ENCODE results near the gene HBS1L. TPM values are rescaled to one million over a fixed set of nuclear protein-coding genes. Genes with fewer than 3 reads are reported as not detected.

Gene HBS1L
- total RNA-seq, 1 experiment from 2014 or later = 81.2 TPM

DNA sequence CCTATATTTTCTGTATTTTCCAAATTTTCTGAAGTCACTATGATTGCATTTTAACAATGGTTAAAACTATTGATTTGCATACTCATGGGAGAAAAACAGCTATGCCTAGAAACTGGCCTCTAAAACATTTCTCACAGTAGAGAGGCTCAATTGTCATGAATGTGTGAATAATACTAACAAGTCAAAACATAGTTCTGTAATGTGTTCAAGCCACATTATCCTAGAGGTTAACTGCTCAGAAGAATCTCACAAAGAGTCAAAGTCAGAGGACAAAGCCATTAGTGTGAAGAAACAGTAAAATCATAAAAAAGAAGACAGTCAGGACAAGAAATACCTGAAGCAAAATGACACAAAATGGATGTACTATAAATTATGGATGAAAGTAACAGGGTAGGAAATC, 92.2 kb downstream of the HBS1L start:
- intact Hi-C loops (cut with micrococcal nuclease; ENCODE audit: unreplicated experiment) = no loop called here
- Mint-ChIP-seq H3K36me3 (ENCODE audit: insufficient read depth, unreplicated experiment) (peaks cover 11% of the 10 kb centered on the region), H3K9me3 (ENCODE audit: unreplicated experiment) (no peaks in the 10 kb centered on the region)

DNA sequence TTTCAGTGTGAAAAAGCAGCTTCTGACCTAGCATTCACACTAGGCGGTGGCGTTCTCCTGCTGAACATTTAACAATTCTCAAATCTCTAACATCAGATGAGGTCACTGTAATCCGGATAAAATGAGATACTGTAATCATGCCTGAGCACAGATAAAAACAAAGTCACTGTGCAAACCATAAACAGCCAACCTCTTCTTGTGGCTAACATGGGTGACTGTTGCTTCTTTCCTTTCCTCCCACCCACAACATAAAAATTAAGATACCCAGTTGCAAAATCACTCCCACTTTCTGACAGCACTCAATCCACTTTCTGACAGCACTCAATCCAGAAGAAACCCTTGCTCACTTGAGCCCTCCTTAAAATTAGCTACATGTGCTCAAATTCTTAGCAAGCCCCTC, 93.3 kb downstream of the HBS1L start:
- Mint-ChIP-seq H3K4me1 (ENCODE audit: low read depth, unreplicated experiment) (no peaks in the 10 kb centered on the region), H3K36me3 (ENCODE audit: insufficient read depth, unreplicated experiment) (peaks cover 11% of the 10 kb centered on the region), H3K4me3 (ENCODE audit: unreplicated experiment) (no peak overlapping the region), H3K9me3 (ENCODE audit: unreplicated experiment) (no peaks in the 10 kb centered on the region), H3K27me3 (ENCODE audit: insufficient read depth, unreplicated experiment) (no peaks in the 10 kb centered on the region), H3K27ac (ENCODE audit: unreplicated experiment) (no peak overlapping the region)
- intact Hi-C loops (cut with micrococcal nuclease; ENCODE audit: unreplicated experiment) = no loop called here
- Histone ChIP-seq H3K36me3 (ENCODE audit: control insufficient read depth, insufficient read depth, low read length) (no peaks in the 10 kb centered on the region), H3K27me3 (replicated peaks; ENCODE audit: control insufficient read depth, insufficient read depth, low read length) (no peaks in the 10 kb centered on the region), H3K4me3 (ENCODE audit: low read depth, low read length) (no peak overlapping the region), H3K4me1 (no peaks in the 10 kb centered on the region), H3K9me3 (no peaks in the 10 kb centered on the region)
- ChIA-PET POLR2A (no interaction called here), CTCF (no interaction called here)
- DNase-seq = no peak
- TF ChIP-seq, protein P1, sequence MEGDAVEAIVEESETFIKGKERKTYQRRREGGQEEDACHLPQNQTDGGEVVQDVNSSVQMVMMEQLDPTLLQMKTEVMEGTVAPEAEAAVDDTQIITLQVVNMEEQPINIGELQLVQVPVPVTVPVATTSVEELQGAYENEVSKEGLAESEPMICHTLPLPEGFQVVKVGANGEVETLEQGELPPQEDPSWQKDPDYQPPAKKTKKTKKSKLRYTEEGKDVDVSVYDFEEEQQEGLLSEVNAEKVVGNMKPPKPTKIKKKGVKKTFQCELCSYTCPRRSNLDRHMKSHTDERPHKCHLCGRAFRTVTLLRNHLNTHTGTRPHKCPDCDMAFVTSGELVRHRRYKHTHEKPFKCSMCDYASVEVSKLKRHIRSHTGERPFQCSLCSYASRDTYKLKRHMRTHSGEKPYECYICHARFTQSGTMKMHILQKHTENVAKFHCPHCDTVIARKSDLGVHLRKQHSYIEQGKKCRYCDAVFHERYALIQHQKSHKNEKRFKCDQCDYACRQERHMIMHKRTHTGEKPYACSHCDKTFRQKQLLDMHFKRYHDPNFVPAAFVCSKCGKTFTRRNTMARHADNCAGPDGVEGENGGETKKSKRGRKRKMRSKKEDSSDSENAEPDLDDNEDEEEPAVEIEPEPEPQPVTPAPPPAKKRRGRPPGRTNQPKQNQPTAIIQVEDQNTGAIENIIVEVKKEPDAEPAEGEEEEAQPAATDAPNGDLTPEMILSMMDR (IDR thresholded peaks at IDR 0.05; ENCODE audit: insufficient read depth in 1 of 2, low read depth in 1 of 2, low read length in 1 of 2, severe bottlenecking in 1 of 2, unreplicated experiment in 1 of 2) = no peak
- BruUV-seq (replicated peaks) = no TSS peak

More for the DNA sequence above, 92.2 kb downstream of the HBS1L start:
- Histone ChIP-seq H3K36me3 (ENCODE audit: control insufficient read depth, insufficient read depth, low read length) (no peaks in the 10 kb centered on the region), H3K4me3 (ENCODE audit: low read depth, low read length) (no peak overlapping the region), H3K4me1 (no peaks in the 10 kb centered on the region), H3K9me3 (no peaks in the 10 kb centered on the region), H3K27me3 (replicated peaks; ENCODE audit: control insufficient read depth, insufficient read depth, low read length) (no peaks in the 10 kb centered on the region)
- no TSS peak for BruUV-seq (replicated peaks)
- ChIA-PET CTCF (no interaction called here), POLR2A (no interaction called here)
- Mint-ChIP-seq H3K27ac (ENCODE audit: unreplicated experiment) (no peak overlapping the region), H3K27me3 (ENCODE audit: insufficient read depth, unreplicated experiment) (no peaks in the 10 kb centered on the region), H3K4me1 (ENCODE audit: low read depth, unreplicated experiment) (no peaks in the 10 kb centered on the region), H3K4me3 (ENCODE audit: unreplicated experiment) (no peak overlapping the region)
- DNase-seq = no peak
- TF ChIP-seq, protein P1 (IDR thresholded peaks at IDR 0.05; ENCODE audit: insufficient read depth in 1 of 2, low read depth in 1 of 2, low read length in 1 of 2, severe bottlenecking in 1 of 2, unreplicated experiment in 1 of 2) = no peak

DNA sequence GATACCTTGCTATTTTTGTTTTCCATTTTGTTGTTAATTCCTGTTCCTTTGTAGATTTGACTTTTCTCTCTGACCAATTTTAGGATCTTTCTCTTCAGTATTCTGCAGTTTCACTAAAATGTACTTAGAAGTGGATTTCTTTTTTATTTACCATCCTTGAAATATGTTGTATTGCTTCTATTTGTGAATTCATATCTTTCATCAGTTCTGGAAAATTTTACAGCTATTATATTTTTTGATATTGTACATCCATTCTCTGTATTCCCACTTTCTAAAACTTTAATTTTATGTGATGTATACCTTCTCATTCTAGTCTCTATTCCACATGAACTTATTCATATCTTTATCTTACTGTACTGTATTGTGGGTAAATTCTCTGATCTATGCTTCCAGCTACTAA, 95.0 kb downstream of the HBS1L start:
- H3K4me1 Mint-ChIP-seq (ENCODE audit: low read depth, unreplicated experiment) = no peaks in the 10 kb centered on the region
- ChIA-PET CTCF (interaction anchor here (1.2 kb wide), 1 partner anchor 19 kb away, joined by 3 read pairs; no protein-coding TSS in a partner anchor), POLR2A (no interaction called here)
- H3K27me3 ChIP-seq (replicated peaks; ENCODE audit: control insufficient read depth, insufficient read depth, low read length) = no peaks in the 10 kb centered on the region
- no peak overlapping the region for H3K4me3 ChIP-seq (ENCODE audit: low read depth, low read length)
- H3K9me3 Mint-ChIP-seq (ENCODE audit: unreplicated experiment) = no peaks in the 10 kb centered on the region
- H3K27ac Mint-ChIP-seq (ENCODE audit: unreplicated experiment) = no peak overlapping the region
- BruUV-seq (replicated peaks) = no TSS peak
- H3K4me3 Mint-ChIP-seq (ENCODE audit: unreplicated experiment) = no peak overlapping the region
- intact Hi-C loops (cut with micrococcal nuclease; ENCODE audit: unreplicated experiment) = no loop called here
- TF ChIP-seq, protein P1 (IDR thresholded peaks at IDR 0.05; ENCODE audit: insufficient read depth in 1 of 2, low read depth in 1 of 2, low read length in 1 of 2, severe bottlenecking in 1 of 2, unreplicated experiment in 1 of 2) = no peak
- H3K27me3 Mint-ChIP-seq (ENCODE audit: insufficient read depth, unreplicated experiment) = no peaks in the 10 kb centered on the region
- H3K9me3 ChIP-seq = no peaks in the 10 kb centered on the region
- no peaks in the 10 kb centered on the region for H3K36me3 ChIP-seq (ENCODE audit: control insufficient read depth, insufficient read depth, low read length)
- no peaks in the 10 kb centered on the region for H3K4me1 ChIP-seq
- H3K36me3 Mint-ChIP-seq (ENCODE audit: insufficient read depth, unreplicated experiment) = peaks cover 11% of the 10 kb centered on the region
- no peak for DNase-seq

All from Caco-2 (cell line).